Endothelial cell of umbilical vein (primary cell): ENCODE measurements around the gene TMEFF2. TPM values are rescaled to one million over a fixed set of nuclear protein-coding genes. Genes with fewer than 3 reads are reported as not detected.

Experiments
- BruUV-seq: library from RNA; stranded (reverse); fragments of 400-500 nt; replicated peaks from 2 replicates; lab custom pipeline; 2021; lab: Mats Ljungman, UMichigan
- CTCF ChIA-PET: fragments of 300-600, 350-600 bp; sonication (Branson Sonifier 250); formaldehyde crosslinking; loops from one replicate; lab custom pipeline; 2021; ENCODE audit warnings: antibody characterized with exemption, inconsistent platforms; lab: Charles Lee
- POLR2A ChIA-PET: fragments of 300-600, 350-600 bp; sonication (Branson Sonifier 250); formaldehyde crosslinking; loops from one replicate; lab custom pipeline; 2021; ENCODE audit warnings: antibody characterized with exemption, inconsistent platforms; lab: Charles Lee
- DNase-seq: peaks from one replicate; pipeline ENCODE4 v3.0.0-alpha.2; 2011; ENCODE audit warnings: low read depth, low spot score
- FAIRE-seq: peaks from 2 replicates; lab custom pipeline; 2011; peaks lifted over from hg19 to GRCh38; lab: Jason Lieb, UNC
- H2AFZ ChIP-seq: 2 replicates; pipeline ENCODE4 v1.6.0; 2012; ENCODE audit warnings: low read depth, low read length, control low read depth, inconsistent platforms
- H3K27ac ChIP-seq: 2 replicates; pipeline ENCODE4 v1.5.1; 2011; ENCODE audit warnings: low read depth, mild to moderate bottlenecking, control low read depth, low read length, moderate library complexity; ENCODE audit not compliant: insufficient read depth
- H3K27me3 ChIP-seq, 2 experiments: 2 replicates each; pipeline versions ENCODE4 v1.6.0 to v1.6.1; 2011; ENCODE audit warnings: low read length in 2 of 2, mixed read lengths in 1 of 2; ENCODE audit not compliant: control insufficient read depth in 2 of 2, insufficient read depth in 2 of 2
- H3K36me3 ChIP-seq, 2 experiments: 2 replicates in 1 of 2; 3 replicates in 1 of 2; pipeline ENCODE4 v1.5.1; 2011; ENCODE audit warnings: low read length in 2 of 2, mild to moderate bottlenecking in 1 of 2, moderate library complexity in 1 of 2; ENCODE audit not compliant: control insufficient read depth in 2 of 2, insufficient read depth in 2 of 2; ENCODE audit errors: extremely low read depth in 1 of 2
- H3K4me1 ChIP-seq: 3 replicates; pipeline ENCODE4 v1.5.1; 2011; ENCODE audit warnings: mild to moderate bottlenecking, low read length; ENCODE audit not compliant: control insufficient read depth, insufficient read depth; ENCODE audit errors: extremely low read depth
- H3K4me2 ChIP-seq: 2 replicates; pipeline ENCODE4 v1.6.1; 2011; ENCODE audit warnings: low read length, control low read depth, mixed read lengths; ENCODE audit not compliant: insufficient read depth
- H3K4me3 ChIP-seq, 3 experiments: fragments of 200-600 bp in 1 of 3; sonication (generic), shearing (Covaris generic) in 1 of 3; replicated peaks in 1 of 3; 2 replicates each; pipeline ENCODE4 v1.5.1; 2011 to 2016; ENCODE audit warnings: control low read depth in 3 of 3, low read length in 3 of 3, mild to moderate bottlenecking in 2 of 3, inconsistent platforms in 1 of 3, low read depth in 1 of 3, moderate library complexity in 1 of 3; ENCODE audit not compliant: insufficient read depth in 1 of 3
- H3K79me2 ChIP-seq: 2 replicates; pipeline ENCODE4 v1.6.0; 2012; ENCODE audit warnings: low read length, inconsistent platforms; ENCODE audit not compliant: control insufficient read depth, insufficient read depth
- H3K9ac ChIP-seq: replicated peaks from 2 replicates; pipeline ENCODE3; 2011; ENCODE audit warnings: low read length, control low read depth; ENCODE audit not compliant: insufficient read depth; ENCODE audit errors: extremely low read depth
- H3K9me1 ChIP-seq: replicated peaks from 3 replicates; pipeline ENCODE4 v1.6.0; 2011; ENCODE audit warnings: mild to moderate bottlenecking, low read length; ENCODE audit not compliant: control insufficient read depth, insufficient read depth; ENCODE audit errors: extremely low read depth
- H3K9me3 ChIP-seq: replicated peaks from 2 replicates; pipeline ENCODE4 v1.5.1; 2012; ENCODE audit warnings: low read length, inconsistent platforms; ENCODE audit not compliant: control insufficient read depth, insufficient read depth
- H4K20me1 ChIP-seq: replicated peaks from 2 replicates; pipeline ENCODE3; 2011; ENCODE audit warnings: mild to moderate bottlenecking, low read length; ENCODE audit not compliant: control insufficient read depth, insufficient read depth; ENCODE audit errors: extremely low read depth
- EZH2 ChIP-seq: IDR thresholded peaks from 2 replicates; pipeline ENCODE4 v1.6.1; 2012; ENCODE audit warnings: borderline replicate concordance, low read depth, mild to moderate bottlenecking, moderate library complexity, low read length, inconsistent platforms; ENCODE audit not compliant: severe bottlenecking
- FOS ChIP-seq: IDR thresholded peaks from 2 replicates; pipeline ENCODE4 v1.6.1; 2011; ENCODE audit warnings: mild to moderate bottlenecking, low read length, moderate library complexity, borderline replicate concordance; ENCODE audit not compliant: insufficient read depth
- GATA2 ChIP-seq: IDR thresholded peaks from 2 replicates; pipeline ENCODE4 v1.7.0; 2011; ENCODE audit warnings: low read depth, mild to moderate bottlenecking, moderate library complexity, mixed read lengths, low read length; ENCODE audit not compliant: insufficient read length, insufficient read depth
- JUN ChIP-seq: IDR thresholded peaks from 2 replicates; pipeline ENCODE4 v1.6.1; 2011; ENCODE audit warnings: borderline replicate concordance, low read depth; ENCODE audit not compliant: insufficient read length, insufficient read depth
- MYC ChIP-seq: IDR thresholded peaks from one replicate; pipeline ENCODE4 v1.6.1; 2011; ENCODE audit warnings: mild to moderate bottlenecking, low read depth, low read length
- POLR2A ChIP-seq: IDR thresholded peaks from 2 replicates; pipeline ENCODE4 v1.6.1; 2012; ENCODE audit warnings: low read depth, mild to moderate bottlenecking, control low read depth, low read length
- POLR2AphosphoS5 ChIP-seq: IDR thresholded peaks from 2 replicates; pipeline ENCODE4 v1.6.1; 2012; ENCODE audit warnings: low read depth, mild to moderate bottlenecking, control low read depth, low read length, moderate library complexity; ENCODE audit not compliant: insufficient read depth
- dilution Hi-C: fragments of 300-500 bp; cut with MboI; formaldehyde crosslinking; loops from one replicate; pipeline ENCODE4 v1.15.0; 2019; ENCODE audit warnings: low sequenced_read_pairs; ENCODE audit not compliant: extremely low pct_ligation_motif_present
- intact Hi-C: fragments of 100-400 bp; cut with micrococcal nuclease; formaldehyde crosslinking; loops from one replicate; pipeline ENCODE4 v1.10.0; 2022
- polyA plus RNA-seq, 4 experiments: library from polyadenylated mRNA; depleted of rRNA in 3 of 4; stranded (reverse) in 3 of 4; unstranded in 1 of 4; fragments of >200 nt; gene quantifications; 2 replicates each; pipeline versions ENCODE4 v1.2.1 to v1.2.3, GENCODE V29; 2011 to 2012; ENCODE audit warnings: missing spikeins in 1 of 4
- total RNA-seq: library from RNA; stranded (reverse); gene quantifications from 2 replicates; pipeline ENCODE4 v1.2.3, GENCODE V29; 2021
- TF ChIP-seq, protein P1 (sequence below): IDR thresholded peaks from 2 replicates; pipeline ENCODE4 v1.6.1; 2011; ENCODE audit not compliant: insufficient read depth, insufficient read length
- TF ChIP-seq, protein P2 (sequence below), 2 donors: IDR thresholded peaks; 1 replicate in 1 of 2; 2 replicates in 1 of 2; pipeline ENCODE4 v1.5.1; 2011; ENCODE audit warnings: low read length in 2 of 2, mild to moderate bottlenecking in 2 of 2, moderate library complexity in 2 of 2, control low read depth in 1 of 2, inconsistent platforms in 1 of 2, low read depth in 1 of 2; ENCODE audit not compliant: insufficient read depth in 1 of 2; ENCODE audit errors: extremely low read depth in 1 of 2

Gene TMEFF2
- total and polyA plus RNA-seq, 2 donors (not counting 3 experiments of a cell fraction or from before 2014, with no cell fraction given), result 0.18 to 0.20 TPM

DNA sequence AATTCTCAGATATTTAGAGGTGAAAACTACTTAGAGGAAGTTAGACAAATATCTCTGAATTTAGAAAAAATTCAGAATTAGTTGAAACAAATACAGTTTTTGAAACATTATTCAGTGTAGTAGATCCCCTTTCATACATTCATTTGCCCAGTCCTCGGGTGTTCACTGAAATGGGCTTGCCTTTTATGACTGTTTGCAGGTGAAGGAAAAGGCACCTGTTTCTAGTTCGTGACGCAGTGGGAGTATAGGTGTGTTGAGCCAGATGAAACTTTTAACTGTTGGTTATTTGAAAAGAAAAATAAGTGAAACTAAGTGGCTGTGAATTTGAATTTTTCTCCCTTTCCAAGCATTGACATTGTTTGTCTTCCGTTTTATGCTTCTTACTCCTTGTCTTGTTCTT is 28.9 kb downstream of the TMEFF2 start:
- dilution Hi-C loops (no loop called here), intact Hi-C loops (no loop called here)
- H3K4me1 ChIP-seq, result peaks cover 12% of the 10 kb centered on the region
- ChIA-PET POLR2A (no interaction called here), CTCF (no interaction called here)
- no peaks in the 10 kb centered on the region for H3K9me1 ChIP-seq
- H3K27ac ChIP-seq, result no peak overlapping the region
- H3K27me3 ChIP-seq, result no peaks in the 10 kb centered on the region
- H2AFZ ChIP-seq, result no peak overlapping the region
- H3K4me2 ChIP-seq, result no peak overlapping the region
- H3K4me3 ChIP-seq, result no peak overlapping the region
- no peak overlapping the region for H3K9ac ChIP-seq
- TF ChIP-seq FOS (no peak), GATA2 (no peak), EZH2 (no peak), MYC (no peak), JUN (no peak), POLR2AphosphoS5 (no peak), POLR2A (no peak)
- TF ChIP-seq, protein P1, sequence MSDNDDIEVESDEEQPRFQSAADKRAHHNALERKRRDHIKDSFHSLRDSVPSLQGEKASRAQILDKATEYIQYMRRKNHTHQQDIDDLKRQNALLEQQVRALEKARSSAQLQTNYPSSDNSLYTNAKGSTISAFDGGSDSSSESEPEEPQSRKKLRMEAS, result no peak
- TF ChIP-seq, protein P2, sequence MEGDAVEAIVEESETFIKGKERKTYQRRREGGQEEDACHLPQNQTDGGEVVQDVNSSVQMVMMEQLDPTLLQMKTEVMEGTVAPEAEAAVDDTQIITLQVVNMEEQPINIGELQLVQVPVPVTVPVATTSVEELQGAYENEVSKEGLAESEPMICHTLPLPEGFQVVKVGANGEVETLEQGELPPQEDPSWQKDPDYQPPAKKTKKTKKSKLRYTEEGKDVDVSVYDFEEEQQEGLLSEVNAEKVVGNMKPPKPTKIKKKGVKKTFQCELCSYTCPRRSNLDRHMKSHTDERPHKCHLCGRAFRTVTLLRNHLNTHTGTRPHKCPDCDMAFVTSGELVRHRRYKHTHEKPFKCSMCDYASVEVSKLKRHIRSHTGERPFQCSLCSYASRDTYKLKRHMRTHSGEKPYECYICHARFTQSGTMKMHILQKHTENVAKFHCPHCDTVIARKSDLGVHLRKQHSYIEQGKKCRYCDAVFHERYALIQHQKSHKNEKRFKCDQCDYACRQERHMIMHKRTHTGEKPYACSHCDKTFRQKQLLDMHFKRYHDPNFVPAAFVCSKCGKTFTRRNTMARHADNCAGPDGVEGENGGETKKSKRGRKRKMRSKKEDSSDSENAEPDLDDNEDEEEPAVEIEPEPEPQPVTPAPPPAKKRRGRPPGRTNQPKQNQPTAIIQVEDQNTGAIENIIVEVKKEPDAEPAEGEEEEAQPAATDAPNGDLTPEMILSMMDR (IDR thresholded peaks at IDR 0.05; ENCODE audit: extremely low read depth in 1 of 2, insufficient read depth in 1 of 2, low read depth in 1 of 2, low read length in 2 of 2), result no peak
- H3K9me3 ChIP-seq, result no peaks in the 10 kb centered on the region
- no TSS peak for BruUV-seq
- no peaks in the 10 kb centered on the region for H4K20me1 ChIP-seq
- H3K36me3 ChIP-seq, result no peaks in the 10 kb centered on the region
- H3K79me2 ChIP-seq, result no peaks in the 10 kb centered on the region
- DNase-seq (no peak), FAIRE-seq (no peak)
